HG02588 (cell line): ENCODE results near the gene PDK3.

ENCODE experiments used
- ATAC-seq: cut with Tn5 transposase; IDR thresholded peaks from one replicate; pipeline ENCODE4 v1.9.1; 2021; ENCODE audit warnings: mild to moderate bottlenecking, moderate library complexity; ENCODE audit not compliant: unreplicated experiment

Gene PDK3

DNA sequence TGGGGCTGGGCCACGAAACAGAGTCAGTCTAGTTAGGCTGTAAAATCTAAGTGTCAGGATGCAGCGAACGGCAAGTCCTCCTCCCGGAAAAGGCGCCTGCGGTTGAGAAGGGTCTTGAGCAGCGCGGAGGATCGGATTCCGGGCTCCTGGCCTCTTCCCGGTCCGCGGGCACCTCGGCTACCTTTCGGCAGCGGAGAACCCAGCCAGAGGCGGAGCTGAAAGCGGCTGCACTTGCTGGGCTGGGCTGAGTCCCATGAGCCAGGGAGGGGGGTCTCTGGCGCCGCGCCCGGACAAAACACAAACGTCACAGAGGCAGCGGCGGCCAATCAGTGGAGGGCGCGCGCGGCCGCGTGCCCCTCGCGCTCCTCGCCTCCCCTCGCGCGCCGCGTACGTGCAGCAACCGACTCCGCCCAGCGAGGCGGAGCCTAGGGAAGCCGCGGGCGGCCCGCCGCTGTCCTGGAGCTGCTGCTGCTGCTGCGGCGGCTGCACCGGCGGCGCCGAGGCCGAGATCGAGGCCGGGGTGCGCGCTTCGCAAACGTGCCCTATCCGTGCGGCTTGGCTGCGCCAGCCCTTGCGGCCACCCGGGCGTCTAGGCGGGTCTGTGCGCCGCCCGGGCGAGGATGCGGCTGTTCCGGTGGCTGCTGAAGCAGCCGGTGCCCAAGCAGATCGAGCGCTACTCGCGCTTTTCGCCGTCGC is at the start of gene PDK3:
TSS of gene PDK3 (plus strand) at position 451 of the 696 bp plus-strand sequence. CDS start at position 621, 170 bp downstream.
- ATAC-seq: peak; percentile 97

DNA sequence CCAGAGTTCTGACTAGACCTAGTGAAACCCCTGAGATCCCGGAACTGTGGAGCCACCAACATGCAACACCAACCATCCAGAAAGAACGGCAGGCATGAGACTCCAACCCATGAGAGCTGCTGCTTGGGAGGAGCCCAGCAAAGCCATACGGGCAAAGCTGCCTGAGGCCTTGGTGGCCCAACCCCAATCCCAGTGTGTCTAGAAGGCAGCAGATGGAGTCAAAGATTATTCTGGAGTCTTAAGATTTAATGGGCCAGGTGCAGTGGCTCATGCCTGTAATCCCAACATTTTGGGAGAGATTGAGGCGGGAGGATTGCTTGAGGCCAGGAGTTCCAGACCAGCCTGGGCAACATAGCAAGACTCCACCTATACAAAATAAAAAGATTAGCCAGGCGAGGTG is 49.2 kb upstream of the PDK3 start:
- ATAC-seq: no peak

DNA sequence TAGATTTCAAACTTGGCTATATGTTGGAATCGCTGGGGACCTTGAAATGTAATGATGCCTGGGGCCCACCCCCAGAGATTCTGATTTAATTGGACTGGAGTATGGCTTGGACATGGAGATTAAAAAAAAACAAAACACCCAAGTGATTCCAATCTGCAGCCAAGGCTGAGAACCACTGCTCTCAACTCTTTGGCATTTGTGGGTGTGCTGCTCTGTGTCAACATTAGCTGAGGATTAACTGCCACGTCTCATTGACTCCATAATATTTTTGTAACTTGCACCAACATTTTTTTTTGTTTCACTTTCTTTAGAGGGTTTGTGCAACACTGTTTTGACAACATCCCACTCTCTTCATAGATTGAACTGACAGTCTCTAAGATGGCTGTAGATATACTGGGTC is 41.1 kb upstream of the PDK3 start:
- no peak for ATAC-seq

DNA sequence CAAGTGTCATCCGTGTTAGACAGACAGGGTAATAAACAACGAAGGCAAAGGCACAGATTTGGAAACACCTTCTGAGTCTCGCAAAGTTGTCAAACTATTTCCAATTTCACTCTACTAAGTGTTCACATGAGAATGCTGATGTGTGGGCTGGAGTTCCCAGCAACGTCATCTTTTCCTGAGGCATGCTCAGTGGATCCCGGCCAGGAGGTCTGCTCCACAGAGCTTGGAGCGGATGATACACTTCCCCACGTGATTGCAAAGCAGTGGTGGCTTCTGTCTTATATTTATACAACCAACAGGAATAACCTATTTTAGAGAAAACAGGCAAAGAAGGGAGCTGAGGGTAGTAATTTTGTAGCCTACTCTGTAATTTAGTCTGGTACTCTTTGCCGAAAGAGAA is 40.1 kb upstream of the PDK3 start:
- no peak for ATAC-seq

DNA sequence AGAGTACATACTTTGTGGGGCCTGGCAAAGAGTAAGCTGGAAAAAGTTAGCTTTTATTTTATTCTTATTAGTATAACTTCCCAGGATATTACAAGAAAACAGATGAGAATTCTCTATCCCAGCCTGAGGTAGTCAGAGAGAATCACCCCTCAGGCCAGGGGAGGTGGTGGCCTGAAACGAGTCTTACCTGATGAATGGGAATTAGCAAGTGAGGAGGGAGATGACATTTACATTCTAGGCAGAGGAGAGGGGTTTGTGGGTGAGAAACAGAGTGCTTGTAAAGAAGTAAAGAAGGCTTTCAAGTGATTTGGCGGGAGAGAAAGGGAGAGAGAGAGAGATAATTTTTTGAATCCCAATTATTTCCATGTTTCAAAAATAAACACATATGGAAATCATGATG is 39.3 kb upstream of the PDK3 start:
- no peak for ATAC-seq

DNA sequence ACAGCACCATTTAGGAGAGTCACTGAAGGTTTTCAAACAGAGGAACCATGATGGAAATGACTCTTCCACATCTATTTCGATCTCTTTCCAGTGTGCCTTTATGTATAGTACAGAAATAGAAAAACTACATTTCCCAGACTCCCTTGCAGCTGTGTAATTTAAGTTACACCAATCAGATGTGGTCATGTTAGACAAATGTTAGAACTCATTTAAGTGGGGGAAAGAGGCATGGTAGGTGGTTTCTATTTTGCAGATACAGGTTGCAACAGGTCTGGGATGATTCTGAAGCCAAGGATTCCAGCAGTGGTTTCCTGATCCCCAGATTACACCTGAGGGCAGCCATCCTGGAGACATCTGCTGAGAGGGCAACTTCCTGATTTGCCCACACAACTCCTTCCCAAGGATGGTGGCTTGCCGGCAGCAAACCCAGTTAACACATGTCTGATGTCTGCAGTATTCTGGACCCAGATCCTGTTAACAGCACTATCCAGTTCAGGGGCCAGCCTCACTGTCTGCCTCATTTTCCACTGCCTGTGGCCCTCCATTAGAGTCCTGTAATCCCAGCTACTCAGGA is 38.7 kb upstream of the PDK3 start:
- no peak for ATAC-seq

DNA sequence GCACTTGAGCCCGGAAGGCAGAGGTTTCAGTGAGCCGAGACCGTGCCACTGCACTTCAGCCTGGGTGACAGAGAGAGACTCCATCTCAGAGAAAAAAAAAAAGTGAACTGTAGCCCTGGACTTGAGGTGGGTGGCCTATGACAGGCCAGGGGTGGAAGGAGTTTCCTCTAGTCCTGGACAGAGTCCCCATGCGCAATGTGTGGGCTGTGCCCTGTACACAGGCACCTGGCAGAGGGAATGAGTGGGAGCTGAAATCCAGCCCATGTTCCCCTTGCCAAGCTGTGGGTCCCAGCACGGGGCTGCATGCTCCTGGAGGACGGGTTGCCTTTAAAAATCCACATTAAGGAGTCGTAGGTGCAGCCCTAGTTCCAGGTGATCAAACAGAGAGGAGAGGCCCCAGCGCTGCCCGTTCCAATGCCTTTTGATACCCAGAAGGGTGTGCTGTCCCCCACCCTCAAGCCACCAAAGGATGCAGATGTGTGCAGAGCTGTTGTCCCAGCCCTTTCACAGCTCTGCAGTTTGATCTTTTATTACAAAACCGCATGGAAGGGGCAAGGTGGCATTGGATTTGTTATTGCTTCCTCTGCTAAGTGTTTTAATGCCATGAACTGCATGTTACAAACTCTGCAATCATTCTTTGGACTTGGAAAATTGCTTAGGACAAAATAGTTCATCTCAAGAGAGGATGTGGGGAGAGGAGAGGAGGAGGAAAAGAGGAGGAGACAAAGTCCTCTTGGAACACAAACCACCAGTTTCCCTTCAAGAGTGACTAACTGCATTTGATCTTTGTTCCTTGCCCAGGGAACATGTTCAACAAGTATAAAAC is 38.0 kb upstream of the PDK3 start:
- no peak for ATAC-seq

DNA sequence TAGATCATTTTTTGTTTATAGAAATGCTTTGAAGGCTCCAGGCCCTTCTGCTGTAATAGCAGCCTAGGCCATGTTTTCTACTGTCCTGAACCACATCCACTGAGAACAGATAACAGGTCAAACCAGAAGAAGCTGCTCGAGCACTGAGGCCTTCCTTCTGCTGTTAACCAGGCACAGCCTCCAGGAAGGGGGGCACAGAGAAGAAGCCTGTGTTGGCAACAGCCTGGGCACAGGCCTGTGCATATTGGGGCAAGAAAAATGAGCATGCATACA is 37.4 kb upstream of the PDK3 start:
- ATAC-seq: no peak

DNA sequence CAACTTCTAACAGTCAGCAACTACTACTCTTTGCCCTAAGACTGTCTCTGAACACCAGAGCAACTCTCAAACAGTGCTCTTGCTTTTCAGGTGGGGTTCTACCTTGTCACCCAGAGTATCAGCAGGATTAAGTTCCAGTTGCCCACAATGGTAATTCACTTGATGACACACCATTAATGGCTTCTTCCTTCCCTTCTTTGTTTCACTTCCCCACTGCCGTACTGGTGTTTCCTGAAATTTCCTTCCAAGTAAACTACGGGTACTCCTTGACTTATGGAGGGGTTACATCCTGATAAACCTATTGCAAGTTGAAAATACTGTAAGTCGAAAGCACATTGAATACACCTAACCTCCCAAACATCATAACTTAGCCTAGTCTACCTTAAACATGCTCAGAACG is 36.6 kb upstream of the PDK3 start:
- no peak for ATAC-seq

DNA sequence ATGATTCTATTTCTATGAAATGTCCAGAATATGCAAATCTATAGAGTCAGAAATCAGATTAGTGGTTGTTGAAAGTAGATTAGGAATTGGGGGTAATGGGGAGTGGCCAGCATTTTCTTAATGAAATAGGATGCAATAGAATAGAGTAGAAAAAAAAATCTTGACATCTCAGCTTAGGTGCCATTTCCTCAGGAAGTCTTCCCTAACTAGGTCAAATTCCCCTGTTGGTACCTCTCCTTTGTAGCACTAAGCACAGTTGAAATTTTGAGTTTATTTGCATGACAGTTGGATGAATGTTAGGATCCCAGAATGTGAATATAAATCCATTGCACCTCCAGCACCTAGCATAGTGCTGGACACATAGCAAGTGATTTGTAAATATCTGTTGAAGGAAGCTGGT is 30.0 kb upstream of the PDK3 start:
- ATAC-seq: no peak

DNA sequence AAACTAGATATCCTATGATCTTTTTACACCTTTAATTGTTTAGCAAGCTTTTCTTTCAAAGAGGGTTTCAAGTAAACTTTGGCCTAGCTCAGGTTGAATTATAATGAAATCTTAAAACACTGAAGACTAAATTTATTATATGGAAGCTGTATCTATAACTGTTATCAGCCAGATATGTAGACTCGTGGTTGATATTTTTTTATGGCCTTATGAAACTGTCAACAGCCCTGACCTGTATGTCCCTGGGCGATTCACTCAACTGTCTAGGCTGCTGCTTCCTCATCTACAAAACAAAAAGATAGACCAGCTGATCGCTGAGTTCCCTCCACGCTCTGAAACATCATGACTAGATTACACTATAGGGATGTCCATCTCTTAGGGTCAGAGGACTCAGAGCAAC is 21.2 kb upstream of the PDK3 start:
- ATAC-seq: no peak

DNA sequence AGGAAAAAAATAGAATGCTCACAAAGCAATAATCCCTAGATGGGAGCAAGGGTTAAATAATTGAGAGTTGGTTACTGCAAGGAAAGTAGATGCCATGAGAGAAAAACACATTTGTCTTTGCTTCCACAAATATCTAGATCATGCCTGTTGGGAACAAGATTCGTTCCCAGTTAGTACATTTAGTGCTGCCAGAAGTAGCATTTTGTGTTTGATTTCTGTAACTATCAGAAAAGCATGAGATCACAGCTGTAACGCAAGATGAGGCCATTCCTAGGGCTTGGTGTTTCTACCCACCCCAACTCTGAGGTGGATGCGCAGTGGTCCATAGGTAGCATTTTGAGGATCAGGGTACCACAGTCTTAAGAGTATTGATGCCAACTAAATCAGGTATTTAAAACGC is 20.4 kb upstream of the PDK3 start:
- no peak for ATAC-seq

DNA sequence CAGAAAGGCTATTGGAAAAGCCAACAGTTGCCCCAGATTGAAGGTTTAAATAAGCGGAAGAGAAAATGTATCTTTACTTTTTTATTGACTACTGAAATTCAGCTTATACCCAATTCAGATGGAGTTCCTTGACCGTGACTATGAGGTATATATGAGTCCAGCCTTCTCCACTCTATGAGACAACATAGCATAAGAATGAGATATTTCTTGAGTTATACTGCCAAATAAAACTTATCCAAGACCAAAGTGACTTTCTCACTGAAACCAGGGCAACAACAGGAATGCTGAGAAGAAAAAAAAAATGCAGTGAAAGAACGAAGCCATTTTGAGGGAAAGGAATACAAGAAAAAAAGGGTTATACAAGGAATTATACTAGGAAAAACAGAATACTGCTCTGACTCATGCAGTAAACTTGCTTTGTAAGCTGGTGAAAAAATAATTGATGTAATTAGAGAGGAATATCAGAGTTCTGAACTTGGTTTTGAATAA is 16.3 kb upstream of the PDK3 start:
- ATAC-seq: no peak

DNA sequence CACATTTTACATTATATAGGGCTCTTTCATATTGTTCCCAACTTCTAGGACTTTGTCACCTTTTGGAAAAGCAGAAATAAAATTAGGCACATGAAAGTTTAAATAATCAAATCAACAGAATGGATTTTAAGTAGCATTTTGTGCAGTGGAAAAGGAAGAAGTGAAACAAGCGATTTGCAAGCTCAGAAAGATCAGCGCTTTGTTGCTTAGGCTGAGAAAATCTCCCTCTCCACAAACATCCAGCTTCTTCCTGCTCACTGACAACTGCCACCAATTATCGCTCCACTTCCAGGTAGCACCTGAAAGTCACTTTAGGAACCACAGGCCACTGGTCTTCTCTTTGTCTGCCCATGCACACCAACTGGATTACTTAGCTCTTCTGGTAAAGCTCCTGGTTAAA is 2.0 kb upstream of the PDK3 start:
- no peak for ATAC-seq

DNA sequence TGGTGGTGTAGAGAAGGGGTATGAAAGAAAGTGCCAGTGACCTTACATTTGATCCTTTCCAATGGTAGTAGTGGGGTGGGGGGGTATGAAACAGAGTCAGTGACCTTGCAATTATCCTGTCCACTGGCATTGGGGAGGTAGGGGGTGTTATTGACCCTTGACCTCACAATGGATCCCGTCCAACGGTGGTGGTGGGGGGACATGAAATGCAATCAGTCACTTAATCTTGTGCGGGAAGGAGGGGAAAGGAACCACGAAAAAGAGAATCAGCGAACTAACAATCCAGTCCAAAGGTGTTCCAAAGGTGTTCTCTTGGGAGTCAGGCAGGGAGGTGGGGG is 619 bp upstream of the PDK3 start:
- ATAC-seq: no peak

DNA sequence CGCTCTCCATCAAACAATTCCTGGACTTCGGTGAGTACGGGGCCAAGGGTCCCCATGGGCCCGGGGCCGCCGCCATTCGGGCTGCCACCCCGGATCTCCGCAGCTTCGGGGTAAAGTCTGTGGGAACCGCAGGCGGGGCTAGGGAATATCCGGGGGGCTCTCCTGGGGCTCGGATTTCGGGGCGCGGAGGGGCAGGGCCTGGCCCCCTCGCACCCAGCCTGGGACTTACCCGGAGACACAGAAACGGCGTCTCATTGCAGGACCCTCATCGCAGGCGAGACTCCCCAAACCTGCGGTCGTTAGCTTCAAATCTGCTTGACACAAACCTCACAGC is 413 bp downstream of the PDK3 start:
- ATAC-seq: peak; percentile 7

DNA sequence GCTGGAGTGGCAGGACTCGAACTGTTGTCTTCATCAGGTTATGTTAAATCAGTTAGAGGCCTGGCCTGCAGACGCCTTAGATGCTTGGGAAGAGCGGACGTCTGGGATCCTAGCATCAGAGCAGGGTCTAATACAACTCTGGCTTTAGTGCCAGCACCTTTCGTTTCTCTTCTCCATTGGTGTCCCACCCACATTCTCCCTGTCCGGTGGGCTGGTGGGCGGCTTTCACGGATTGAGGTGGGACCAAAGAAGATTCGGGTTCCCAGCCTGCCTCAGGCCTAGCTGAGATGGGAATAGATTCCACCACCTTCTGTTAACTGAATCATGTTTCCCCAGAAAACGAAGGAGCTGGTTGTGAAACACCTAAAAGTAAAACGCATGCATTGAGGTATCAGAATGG is 939 bp downstream of the PDK3 start:
- ATAC-seq: no peak

DNA sequence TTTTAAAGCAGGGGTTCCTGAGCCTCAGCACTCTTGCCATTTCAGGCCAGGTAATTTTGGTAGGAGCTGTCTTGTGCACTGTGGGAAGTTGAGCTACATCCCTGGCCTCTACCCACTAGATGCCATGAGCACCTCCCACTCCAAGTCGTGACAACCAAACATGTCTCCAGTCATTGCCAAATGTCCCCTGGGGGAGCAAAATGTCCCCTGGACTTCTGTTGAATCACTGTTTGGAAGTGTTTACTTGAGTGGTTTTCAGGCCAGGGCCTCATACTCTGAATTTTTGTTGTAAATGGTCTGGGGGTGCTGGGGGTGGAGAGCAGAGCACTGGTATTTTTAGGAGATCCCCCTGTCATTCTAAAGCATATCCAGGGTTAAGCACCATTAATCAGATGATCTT is 3.2 kb downstream of the PDK3 start:
- ATAC-seq: no peak

DNA sequence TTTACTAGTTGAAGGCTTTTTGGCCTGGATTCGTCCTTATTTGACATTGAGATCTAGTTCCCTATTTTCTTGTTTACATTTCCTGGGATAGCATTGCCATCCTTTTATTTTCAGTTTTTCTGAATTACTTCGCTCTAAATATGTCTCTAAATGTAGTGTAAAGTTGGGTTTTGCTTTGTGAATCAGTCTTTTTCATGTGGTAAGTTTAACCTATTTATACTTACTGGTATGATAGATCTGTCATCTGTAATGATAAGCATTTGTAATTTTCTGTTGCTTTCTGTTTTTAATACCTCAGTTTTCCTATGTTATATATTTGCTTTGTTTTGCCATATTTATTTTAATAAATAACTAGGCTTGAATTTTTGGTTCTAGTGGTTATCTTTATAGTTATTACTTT is 6.7 kb downstream of the PDK3 start:
- ATAC-seq: no peak

DNA sequence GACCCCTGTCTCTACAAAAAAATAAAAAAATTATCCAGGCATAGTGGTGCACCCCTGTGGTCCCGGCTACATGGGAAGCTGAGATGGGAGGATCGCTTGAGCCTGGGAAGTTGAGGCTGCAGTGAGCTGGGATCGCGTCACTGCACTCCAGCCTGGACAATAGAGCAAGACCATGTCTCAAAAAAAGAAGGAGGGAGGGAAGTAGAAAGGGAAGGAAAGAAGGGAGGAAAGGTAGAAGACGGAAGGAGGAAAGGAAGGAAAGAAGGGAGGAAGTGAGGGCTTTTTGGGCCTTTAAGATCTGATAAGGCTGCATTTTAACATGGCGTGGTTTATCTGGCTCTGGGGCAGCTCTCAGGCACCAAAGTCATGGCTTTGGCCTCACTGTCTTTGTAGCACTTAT is 10.4 kb downstream of the PDK3 start:
- ATAC-seq: no peak

DNA sequence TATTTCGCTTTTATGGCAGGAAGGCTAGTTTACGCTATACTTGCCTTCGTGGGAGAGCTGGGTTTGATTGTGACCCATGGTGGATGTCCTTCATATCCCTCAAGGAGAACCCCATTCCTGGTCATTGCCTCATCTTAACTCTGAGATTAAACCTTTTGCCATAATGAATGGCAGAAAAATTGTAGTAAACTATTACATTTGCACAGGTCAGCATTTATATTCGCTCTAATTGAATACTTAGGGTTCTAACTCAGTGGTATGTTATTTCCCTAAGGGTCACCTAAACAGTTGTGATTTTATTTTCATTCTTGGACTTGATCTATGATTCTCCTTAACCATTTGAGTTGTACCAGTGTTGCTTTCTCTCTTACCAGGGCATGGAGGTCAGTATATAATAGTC is 13.4 kb downstream of the PDK3 start:
- no peak for ATAC-seq

DNA sequence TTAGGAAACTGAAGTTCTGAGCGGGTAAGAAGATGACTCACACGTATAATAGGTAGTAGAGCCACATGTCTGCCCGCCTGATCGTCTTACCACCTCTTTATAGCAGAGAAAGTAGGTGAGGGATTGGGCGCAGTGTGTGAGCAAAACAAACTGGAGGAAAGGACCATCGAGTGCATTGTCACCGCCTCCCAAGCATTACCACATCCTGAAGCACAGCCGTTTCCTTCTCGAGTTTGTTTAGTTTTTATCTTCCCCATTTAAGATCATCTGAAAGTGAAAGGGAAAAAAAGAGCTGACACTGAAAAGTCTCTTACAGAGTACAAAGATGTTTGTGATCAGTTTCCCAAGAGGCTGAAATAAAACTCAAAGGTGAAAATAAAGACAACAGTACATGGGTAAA is 14.8 kb downstream of the PDK3 start:
- ATAC-seq: peak; percentile 87
